Epithelial cell of esophagus (primary cell): ENCODE data around the gene PHF21A.

Source experiments
- DNase-seq: peaks from one replicate; pipeline ENCODE4 v3.0.0; 2010; ENCODE audit warnings: low read depth
- H3K4me3 ChIP-seq: 2 replicates; pipeline ENCODE4 v1.5.1; 2011; ENCODE audit warnings: mild to moderate bottlenecking, low read length, control low read depth
- TF ChIP-seq, protein P1 (sequence below): IDR thresholded peaks from 2 replicates; pipeline ENCODE4 v1.5.1; 2011; ENCODE audit warnings: low read depth, mild to moderate bottlenecking, low read length, control low read depth, inconsistent platforms; ENCODE audit not compliant: insufficient read depth; ENCODE audit errors: missing control alignments

The PHF21A gene

DNA sequence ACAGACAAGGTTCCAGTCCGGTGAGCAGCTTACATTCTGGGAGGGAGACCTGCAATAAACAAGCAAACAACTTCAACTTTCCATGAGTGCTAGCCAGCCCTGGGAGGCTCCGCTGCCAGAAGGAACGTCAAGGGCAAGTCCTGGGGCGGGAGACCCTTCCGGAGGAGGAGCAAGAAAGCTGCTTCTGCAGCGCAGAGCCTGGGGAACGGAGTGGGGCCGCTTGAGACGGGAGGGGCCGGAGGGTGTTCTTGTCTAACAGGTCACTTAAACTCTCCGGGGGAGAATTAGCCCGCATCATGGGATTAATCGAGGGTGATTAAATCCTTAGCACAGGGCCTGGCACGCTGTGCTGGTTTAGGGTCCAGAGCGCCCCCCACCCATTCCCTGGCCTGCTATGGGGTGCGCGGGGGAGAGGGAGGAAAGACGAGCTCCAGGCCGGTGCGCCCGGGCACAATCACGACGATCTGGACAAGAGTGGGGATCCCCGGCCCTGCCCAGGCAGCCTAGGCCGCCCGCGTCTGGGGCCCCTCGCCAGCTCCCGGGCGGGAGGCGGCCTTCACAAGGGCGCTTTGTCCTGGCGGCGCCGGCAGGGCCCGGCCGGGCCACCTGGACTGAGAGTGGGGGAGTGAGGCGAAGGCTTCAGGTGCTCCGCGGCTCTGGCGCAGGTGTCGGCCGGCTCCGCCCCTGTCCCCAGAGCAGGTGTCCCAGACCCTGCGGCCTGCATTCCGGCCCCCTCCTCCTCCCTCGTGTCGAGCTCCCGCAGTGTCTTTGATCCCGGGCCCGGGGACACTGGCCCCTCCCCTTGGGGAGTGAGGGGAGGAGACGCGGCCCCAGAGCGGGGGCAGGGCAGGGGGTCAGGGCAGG, 199.5 kb downstream of the PHF21A start:
- H3K4me3 ChIP-seq, result peak overlapping the region; percentile 4
- DNase-seq, result no peak
- TF ChIP-seq, protein P1, sequence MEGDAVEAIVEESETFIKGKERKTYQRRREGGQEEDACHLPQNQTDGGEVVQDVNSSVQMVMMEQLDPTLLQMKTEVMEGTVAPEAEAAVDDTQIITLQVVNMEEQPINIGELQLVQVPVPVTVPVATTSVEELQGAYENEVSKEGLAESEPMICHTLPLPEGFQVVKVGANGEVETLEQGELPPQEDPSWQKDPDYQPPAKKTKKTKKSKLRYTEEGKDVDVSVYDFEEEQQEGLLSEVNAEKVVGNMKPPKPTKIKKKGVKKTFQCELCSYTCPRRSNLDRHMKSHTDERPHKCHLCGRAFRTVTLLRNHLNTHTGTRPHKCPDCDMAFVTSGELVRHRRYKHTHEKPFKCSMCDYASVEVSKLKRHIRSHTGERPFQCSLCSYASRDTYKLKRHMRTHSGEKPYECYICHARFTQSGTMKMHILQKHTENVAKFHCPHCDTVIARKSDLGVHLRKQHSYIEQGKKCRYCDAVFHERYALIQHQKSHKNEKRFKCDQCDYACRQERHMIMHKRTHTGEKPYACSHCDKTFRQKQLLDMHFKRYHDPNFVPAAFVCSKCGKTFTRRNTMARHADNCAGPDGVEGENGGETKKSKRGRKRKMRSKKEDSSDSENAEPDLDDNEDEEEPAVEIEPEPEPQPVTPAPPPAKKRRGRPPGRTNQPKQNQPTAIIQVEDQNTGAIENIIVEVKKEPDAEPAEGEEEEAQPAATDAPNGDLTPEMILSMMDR, result no peak

- no peak for DNase-seq
- TF ChIP-seq, protein P1, result no peak
- H3K4me3 ChIP-seq, result no peak overlapping the region
These were observed 200.4 kb downstream of the PHF21A start for GRCh38 chr11:45920531-45921477.

GRCh38 chr11:45919806-45920530, 201.3 kb downstream of the PHF21A start:
- TF ChIP-seq, protein P1, result no peak
- no peak for DNase-seq
- H3K4me3 ChIP-seq, result no peak overlapping the region

DNA sequence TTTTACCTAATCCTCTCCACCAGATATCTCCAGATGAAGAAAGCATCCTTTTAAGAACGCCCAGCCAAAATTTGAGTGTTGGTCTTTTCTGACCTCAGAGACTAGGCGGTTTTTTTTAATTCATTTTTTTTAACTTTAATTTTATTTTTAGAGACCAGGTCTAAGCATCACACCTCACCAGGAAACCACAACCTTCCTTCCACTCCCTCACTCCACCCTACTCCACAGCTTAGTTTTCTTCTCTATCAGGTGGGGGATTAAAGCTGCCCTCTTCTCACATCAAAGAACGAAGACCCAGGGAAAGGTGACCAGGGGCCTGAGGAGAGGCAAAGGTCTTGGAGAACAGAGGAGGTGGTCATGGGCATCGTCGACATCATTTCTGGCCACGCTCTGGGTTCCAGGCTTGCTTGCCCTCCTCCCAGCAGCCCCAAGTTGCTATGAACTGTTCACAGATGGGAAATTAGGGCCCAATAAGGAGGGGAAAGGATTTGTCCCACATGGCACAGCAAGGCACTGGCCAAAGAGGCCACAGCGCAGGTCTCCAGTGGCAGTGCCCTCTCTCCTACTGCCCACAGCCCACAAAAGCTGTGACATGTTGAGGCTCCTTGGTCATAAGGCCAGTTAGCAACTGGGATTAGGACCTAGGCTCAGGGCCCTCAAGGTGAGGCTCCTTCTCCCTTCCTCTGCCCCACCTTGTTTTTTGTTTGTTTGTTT, 202.1 kb downstream of the PHF21A start:
- no peak overlapping the region for H3K4me3 ChIP-seq
- TF ChIP-seq, protein P1, result no peak
- DNase-seq, result no peak

DNA sequence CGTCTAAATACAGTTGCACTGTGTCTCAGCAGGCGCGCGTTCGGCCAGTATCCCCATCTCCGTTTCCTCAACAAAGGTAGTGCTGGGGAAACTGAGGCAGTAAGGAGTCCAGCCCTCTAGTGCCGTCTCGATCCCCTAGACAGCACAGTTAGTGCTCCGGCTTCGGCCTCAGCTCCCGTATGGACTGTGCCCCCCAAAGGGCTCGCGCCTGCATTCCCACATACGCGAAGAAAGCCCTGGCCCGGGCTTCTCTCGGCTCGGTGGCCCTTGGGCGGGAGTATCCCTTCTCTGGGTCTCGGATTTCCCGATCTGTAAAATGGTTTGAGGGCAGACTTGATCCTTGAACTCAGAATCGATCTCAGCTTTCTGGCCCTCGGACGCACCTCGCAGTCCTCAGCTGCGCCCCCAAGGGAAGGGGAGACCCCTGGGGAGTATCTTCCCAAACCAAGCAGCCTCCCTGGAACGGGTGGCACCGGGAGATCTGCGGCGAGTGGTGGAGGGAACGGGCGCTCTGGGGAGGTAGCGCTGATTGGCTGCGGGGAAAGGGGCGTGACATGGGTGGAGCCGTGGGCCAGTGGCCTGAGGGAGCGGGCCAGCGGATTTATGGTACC, 202.8 kb downstream of the PHF21A start:
- H3K4me3 ChIP-seq, result peak overlapping the region; percentile 98
- peak; percentile 78 for DNase-seq
- TF ChIP-seq, protein P1, result no peak
